ENCODE measurements around the gene SLIT3.
"Not testable (repeated sequence)": the region's sequence is repeated elsewhere in the genome, so short reads cannot be mapped to it uniquely, and the experiment has no call there.

SLIT3 gene

DNA sequence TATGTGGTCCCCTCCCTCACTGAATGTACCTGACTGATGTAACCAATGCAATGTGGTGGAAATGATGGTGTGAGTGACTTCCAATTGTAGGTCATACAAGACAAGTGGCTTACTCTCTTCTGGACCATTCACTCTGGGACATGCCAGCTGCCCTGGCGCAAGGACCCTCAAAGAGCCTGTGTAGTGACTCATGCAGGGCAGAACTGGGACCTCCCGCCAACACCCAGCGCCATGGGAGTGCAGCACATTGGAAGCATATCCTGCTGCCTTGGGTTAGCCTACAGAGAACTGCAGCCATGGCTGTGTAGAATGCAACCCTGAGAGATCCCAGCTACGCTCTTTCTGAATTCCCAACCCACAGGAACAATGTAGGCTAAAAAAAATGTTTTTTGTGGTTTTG lies 631.8 kb downstream of the SLIT3 start:
- no peak for DNase-seq (ENCODE audit: low read depth)

DNA sequence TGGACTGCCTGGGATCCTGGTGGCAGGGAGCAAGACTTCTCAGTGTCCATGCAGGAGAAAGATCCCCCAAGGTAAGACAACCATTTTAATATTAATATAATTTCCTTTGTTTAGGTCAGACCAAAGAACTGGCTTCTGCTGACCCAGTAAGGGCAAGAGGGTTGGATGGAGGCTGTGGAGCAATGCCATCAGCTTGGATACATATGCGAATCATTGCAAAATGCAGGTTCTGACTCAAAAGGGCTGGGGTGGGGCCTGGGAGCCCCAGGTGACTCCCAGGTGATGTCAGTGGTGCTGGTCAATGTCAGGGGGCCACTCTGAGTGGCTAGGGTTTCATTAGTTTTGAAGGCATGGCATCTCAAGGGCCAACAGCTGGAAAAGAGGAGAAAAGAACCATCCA lies 632.9 kb downstream of the SLIT3 start:
- DNase-seq (ENCODE audit: low read depth): no peak

DNA sequence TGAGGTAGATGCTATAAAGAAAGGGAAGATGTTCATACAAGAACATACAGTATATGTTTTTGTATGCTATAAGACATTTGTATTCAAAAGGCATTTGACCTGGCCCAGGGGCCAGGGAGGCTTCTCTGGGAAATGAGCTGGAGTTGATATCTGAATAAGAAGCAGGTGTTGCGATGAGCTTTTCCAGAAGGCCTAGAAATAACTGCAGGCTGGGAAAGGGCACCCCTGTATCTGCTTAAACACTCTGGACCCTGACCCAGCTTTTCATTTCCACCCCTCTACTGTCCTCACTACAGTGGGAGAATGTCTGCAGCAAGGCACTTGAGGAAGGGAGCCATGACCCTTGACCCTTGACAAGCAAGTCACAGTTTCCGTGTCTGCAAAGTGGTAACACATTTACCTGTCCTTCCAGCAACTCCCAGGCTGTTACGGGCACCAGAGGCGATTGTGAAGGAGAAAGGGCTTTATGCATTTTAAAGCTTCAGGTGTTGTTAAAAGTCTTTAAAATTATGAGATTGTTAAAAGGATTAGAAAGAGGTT lies 633.6 kb downstream of the SLIT3 start:
- no peak for DNase-seq (ENCODE audit: low read depth)

DNA sequence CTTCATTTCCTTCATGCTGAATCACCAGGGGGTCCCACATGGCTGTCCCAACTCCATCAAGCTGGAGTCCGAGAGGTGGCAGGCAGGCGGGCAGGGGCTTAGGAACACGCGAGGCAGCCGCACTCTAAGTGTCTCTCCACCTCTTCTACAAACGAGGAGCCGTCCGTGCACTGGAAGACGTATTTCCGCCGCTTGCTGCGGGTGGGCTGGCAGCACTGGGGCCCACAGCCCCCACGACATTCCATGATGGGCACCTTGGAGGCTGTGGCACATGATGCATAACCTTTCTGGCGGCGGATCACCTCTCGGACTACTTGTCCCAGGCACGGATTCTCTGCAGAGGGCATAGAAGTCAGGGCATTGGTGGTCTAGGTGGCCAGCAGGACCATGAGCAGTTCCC lies 634.6 kb downstream of the SLIT3 start:
- DNase-seq (ENCODE audit: low read depth): no peak

DNA sequence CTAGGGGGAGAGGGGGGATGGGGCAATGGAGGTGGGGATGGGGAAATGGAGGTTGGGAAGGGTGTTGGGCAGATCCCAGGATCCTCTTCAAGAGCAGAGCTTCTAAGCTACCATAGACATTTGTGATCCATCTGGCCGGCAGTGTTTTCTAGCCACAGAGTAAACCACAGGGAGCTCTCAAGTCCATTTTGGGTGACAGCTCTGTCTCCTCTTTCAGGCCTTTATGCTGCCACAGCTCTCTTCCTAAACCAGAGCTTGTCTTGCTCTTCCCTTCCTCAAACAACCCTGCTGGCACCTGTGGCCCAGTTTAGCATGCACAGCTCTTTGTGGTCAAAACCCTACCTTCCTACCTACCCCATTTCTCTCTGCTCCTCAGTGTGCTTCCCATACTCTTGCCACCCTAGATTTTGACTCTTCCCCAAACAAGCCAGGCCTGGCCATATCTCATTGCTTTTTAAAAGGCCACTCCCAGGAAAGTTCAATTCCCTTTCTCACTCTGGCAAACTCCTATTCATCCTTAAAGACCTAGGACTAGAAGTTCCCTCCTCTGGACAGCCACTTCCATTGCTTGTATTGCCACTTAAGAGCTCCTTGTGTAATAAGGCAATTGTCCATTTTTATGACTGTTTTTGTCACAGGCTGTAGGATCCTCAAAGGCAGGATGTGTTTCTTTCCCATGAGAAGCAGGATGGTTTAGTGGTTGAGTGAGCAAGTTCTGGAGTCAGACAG lies 637.5 kb downstream of the SLIT3 start:
- no peak for DNase-seq (ENCODE audit: low read depth)

DNA sequence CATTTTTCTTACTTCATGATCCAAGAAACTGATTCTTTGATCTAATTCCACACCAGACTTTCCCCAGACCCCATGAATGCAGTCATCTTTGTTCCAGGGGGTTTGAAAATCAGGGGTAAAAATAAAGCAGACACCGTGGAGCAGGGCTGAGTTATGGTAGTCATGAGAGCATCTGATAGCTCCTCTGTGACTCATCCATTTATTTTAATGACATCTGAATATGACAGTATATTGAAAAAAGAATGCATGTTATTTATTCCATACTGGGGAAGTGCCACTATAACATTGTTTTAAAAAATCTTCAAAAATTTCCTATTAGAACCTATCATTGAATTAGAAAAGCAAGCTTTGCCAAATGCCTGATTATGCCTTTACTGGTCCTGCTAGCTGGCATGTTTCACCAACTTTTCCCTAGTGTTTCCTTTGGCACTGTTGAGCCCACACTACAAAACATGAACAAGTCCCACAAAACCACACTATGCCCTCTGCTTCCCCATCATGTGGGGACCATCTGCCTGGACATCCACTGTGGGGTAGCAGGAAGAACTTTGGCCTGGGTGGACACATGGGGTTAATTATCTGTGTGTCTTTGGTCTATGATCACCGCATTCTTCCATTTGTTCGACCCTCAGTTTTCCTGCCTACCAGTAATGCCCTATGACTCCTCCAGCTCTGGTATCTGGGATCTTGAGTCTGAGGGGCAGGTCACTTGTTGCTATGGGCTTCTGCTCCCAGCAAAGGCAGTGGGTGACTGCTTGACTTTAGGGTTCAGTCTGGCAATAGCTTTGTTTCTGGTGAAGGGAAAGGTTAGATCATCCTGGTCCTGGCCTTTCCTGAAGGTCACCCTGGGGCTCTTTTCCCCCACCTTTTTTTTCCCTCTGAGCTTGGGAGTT lies 639.1 kb downstream of the SLIT3 start:
- DNase-seq (ENCODE audit: low read depth): no peak

DNA sequence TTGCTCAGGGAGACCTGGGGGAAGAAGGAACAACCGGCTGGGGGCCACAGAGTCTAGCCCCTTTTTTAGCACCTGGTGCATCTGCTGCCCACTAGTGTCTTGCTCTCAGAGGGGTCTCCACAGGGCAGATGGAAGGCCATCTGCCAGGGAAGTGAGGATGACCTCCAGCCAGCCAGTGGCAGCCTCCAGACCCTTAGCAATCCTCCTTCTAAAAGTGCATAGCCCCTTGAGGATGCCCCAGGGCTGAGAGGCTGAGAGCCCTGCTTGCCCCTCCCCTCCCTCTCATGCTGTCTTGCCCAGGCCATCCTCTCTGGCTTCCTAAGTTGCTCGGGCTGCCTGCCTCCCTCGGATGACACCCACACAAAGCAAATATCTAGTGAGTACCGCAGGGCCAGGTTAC lies 640.2 kb downstream of the SLIT3 start:
- no peak for DNase-seq (ENCODE audit: low read depth)

DNA sequence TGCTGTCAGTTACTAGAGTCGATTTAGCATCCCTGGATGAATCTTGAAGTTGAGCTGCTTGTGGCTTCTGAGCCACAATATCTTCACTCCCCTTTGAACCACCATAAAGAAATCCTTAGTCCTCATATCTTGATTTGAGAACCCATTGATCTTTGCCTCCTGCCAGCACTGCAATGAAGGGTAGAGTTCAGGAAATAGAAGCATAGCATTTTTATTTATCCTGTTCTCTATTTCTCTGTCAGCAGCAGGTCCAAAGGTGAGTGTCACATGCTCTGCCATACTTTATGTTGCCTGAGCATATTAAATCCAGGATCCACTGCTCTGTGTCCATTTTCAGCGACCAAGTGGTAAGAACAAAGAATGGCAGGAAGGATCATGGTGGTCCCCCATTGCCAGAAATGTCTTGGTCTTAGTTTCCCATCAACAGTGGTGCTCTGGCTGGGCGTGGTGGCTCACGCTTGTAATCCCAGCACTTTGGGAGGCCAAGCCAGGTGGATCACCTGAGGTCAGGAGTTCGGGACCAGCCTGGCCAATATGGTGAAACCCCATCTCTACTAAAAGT lies 641.6 kb downstream of the SLIT3 start:
- DNase-seq (ENCODE audit: low read depth): no peak

DNA sequence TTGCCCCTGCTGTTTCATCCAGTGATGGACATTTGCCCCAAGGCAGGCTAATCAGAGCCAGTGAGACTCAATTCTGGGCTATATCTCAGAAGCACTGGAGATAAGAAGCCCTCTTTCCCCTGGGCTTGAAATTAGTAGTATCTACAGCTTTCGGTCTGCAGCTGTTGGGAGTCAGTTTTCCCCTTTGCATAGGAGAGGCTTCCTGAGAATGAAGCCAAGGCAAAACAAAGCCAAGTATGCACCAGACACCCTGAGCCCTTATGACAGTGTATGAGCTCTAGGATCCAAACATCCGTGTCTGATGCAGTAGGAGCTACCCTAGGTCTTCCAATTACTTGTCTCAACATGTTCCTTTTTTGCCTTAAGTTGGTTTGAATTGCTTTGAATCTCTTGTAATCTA lies 642.5 kb downstream of the SLIT3 start:
- no peak for DNase-seq (ENCODE audit: low read depth)

DNA sequence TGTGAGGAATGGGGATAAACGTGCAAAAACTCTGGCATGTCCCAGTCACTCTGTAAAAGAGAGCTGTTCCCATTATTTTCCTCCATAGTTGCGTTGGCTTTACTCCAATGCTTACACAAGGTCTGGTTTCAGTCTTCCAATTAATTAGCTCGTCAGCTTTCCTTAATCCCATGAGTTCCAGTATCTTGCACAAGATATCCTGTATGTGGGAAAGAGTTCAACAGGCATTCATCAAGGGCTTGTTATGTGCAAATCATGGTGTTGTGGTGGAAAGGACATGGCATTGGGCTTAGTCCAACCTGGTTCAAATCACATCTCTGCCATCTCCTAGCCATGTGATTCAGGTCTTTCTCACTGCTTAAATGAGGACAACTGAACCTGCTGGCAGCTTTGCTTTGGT lies 644.3 kb downstream of the SLIT3 start:
- DNase-seq (ENCODE audit: low read depth): no peak

DNA sequence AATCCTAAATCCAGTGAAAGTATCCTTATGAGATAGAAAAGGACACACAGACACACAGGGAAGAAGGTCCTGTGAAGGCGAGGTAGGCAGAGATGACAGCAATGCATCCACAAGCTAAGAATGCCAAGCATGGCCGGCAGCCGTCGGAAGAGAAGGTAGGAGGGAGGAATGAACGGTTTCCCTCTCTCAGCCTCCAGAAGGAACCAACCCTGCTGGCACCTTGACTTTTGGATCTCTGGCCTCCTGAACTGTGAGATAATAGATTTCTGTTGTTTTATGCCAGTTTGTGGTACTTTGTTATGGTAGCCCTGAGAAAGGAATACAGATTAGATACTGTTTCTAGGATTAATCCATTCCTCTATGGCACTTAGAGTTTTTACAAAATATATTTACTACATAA lies 645.6 kb downstream of the SLIT3 start:
- DNase-seq (ENCODE audit: low read depth): no peak

DNA sequence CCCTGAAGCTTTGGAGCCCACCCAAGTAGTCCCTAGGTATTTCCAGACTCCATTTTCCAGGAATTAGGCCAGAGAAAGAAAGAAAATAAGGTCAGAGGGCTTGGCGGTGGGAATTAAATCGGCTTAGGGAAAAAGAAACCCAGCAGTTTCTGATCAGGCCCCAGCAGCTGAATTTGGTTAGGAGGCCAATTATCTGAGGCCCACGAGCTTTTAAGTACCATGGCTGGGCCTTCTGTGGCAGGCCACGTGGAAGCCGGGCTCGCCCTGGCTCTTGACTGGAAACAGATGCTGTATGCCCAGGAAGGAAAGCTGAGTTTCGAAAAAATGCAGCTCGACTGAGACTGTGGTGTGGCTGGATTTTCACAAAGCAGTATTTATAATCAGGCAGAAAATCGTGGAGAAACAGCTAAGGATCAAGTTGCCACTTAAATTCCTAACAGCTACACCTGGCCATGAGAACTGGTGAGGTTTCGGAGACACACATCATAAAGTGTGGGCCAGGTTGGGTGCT lies 646.7 kb downstream of the SLIT3 start:
- DNase-seq (ENCODE audit: low read depth): no peak

DNA sequence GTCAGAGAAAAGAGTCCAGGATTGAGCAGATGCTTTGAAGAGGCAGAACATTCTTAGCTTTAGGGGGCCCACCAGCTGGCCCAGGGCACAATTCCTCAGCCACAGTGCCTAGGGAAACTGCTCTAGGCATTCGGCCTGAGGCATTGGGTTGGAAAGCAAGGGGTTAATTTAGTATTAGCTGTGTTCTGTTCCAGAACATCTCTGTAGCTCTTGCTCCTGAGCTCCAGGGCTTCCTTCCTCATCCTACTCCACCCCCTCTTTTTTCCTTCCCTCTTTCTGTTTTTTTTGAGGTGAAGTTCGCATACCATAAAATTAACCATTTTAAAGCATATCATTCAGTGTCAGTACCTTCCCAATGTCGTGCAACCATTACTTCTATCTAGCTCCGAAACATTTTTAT lies 647.3 kb downstream of the SLIT3 start:
- no peak for DNase-seq (ENCODE audit: low read depth)

DNA sequence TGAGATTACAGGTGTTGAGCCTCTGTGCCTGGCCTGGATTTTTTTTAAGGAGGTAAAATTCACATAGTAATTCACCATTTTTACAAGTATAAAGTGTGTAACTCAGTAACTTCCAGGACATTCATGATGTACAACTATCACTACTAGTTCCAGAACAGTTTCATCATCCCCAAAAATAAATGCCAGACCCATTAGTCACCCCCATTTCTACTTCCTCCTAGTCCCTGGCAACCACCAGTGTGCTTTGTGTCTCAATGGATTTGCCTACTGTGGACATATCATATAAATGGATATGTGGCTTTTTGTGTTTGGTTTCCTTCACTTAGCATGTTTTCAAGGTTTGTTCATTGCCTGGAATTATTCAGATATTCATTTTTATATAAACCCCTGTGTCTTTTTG lies 649.3 kb downstream of the SLIT3 start:
- no peak for DNase-seq (ENCODE audit: low read depth)

DNA sequence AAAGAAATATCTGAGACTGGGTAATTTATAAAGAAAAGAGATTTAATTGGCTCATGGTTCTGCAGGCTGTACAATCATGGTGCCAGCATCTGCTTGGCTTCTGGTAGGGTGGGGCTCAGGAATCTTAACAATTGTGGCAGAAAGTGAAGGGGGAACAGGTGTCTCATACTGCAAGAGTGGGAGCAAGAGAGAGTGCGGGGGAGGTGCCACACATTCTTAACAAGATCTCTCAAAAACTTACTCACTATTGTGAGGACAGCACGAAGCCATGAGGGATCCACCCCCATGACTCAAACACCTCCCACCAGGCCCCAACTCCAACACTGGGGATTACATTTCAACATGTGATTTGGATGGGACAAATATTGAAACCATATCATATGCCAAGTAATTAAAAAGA lies 651.6 kb downstream of the SLIT3 start:
- DNase-seq (ENCODE audit: low read depth): no peak

DNA sequence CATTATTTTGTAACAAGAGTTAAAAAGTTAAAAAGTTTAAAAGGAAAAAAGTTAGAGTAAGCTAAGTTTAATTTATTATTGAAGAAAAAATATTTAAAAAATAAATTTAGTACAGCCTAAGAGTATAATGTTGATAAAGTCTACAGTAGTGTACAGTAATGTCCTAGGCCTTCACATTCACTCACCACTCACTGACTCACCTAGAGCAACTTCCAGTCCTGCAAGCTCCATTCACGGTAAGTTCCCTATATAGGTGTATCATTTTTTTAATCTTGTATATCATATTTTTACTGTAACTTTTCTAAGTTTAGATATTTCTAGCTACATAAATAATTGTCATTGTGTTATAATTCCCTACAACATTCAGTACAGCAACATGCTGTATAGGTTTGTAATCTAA lies 652.4 kb downstream of the SLIT3 start:
- DNase-seq (ENCODE audit: low read depth): no peak

DNA sequence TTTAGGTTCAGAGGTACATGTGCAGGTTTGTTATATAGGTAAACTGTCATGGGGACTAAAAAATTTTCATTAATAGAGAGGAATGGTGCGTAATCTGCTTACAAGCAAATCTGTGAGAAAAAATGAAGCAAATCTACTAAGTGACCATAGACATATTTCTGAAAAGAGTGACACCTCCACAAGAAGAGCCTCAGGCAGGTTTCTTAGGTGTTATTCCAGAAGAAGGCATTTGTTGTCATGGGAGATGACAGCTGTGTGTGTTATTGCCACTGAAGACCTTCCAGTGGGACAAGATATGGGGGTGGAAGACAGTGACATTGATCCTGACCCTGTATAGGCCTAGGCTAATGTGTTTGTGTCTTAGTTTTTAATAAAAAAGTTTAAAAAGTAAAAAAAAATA lies 652.9 kb downstream of the SLIT3 start:
- DNase-seq (ENCODE audit: low read depth): no peak

DNA sequence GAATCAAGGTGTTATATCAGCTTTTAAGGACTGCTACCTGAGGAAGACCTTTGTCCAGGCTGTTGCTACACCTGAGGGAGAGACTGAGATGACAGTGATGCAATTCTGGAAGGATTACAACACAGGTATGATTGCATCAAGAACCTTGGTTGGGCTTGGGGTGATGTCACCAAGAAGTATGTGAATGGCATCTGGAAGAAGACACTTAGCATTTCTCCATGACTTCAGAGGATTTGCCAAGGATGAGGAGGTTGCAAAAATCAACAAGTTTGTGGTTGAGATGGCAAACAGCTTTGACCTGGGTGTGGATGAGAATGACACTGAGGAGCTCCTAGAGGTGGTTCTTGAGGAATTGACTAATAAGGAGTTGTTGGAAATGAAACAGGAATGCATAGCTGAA lies 653.9 kb downstream of the SLIT3 start:
- no peak for DNase-seq (ENCODE audit: low read depth)

DNA sequence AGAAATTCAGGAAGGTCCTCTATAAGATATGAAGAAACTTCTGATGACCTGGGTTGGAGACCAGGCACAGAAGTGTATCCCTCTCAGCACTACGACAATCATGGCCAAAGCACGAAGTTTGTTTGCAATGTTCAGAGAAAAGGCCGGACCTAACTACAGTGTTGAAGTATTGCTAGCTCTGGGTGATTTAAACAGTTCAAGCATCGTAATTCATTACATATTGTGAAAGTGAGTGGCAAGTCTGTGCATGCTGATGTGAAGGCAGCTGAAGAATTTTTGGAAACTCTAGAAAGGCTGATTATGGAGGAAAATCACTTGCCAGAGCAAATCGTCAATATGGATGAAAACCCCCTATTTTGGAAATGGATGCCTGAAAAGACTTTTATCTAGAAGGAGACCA lies 654.6 kb downstream of the SLIT3 start:
- no peak for DNase-seq (ENCODE audit: low read depth)

DNA sequence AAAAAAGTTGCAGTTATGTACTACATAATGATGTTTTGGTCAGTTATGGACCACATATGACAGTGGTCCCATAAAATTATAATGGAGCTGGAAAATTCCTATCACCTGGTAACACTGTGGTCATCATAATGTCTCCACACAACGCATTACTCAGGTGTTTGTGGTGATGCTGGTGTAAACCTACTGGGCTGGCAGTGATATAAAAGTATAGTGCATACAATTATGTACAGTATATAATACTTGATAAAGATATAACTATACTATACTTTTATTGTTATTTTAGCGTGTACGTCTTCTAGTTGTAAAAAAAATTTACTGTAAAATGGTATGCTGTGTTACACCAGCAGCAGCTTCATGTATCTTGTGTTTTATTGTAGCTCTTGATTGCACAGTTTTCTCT lies 655.7 kb downstream of the SLIT3 start:
- DNase-seq (ENCODE audit: low read depth): no peak

DNA sequence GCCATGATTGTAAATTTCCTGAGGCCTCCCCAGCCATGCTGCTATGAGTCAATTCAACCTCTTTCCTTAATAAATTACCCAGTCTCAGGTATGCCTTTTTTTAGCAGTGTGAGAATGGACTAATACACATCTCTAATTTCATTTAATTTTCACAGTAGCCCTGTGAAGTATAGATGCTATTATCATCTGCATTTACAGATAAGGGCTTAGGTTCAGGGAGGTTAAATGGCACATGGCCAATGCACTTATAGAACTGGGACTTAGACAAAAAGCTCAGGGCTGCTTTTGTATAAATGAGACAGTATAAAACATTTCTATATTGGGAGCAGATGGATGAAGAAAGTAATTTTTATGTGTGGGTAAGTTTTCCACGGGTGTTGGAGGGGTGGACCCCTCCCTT lies 658.9 kb downstream of the SLIT3 start:
- DNase-seq (ENCODE audit: low read depth): no peak

DNA sequence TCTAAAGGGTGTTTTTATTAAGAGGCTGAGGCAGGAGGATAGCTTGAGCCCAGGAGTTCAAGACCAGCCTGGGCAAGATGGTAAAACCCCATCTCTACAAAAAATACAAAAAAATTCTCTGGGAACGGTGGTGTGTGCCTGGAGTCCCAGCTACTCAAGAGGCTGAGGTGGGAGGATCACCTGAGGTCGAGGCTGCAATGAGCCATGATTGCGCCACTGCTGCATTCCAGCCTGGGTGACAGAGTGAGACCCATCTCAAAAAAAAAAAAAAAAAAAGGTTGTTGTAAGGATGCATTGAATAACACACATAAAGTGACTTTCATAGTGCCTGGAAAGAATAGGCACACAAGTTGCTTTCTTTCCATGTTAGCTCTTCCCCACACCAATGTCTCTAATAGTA lies 662.1 kb downstream of the SLIT3 start:
- DNase-seq (ENCODE audit: low read depth): not testable (repeated sequence)

DNA sequence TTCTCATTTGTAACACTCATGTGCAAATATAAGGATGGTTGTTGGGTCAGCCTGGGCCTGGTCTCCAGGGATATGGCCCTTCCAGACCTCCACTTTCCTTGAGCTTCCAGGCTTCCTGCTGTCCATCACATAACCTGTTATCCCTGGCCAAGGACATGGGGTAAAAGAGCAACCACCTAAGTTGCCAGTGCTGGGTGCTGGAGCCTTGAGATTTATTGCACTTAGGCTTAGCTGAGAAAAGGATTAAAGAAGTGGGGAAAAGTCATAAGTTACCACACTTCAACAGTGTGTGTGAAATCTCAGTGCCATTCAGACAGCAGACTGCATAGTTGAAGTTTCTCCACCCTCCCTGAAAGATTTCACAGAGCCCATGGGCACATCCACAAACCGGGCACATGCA lies 663.1 kb downstream of the SLIT3 start:
- DNase-seq (ENCODE audit: low read depth): no peak
